GM23338 (cell line): ENCODE data around the gene CES3. TPM values are rescaled to one million over a fixed set of nuclear protein-coding genes. Genes with fewer than 3 reads are reported as not detected.

Source experiments
- ATAC-seq: fragments of 200-7000 bp; cut with Tn5 transposase; 3 replicates; pipeline ENCODE4 v1.9.1; 2020
- DNase-seq: peaks from one replicate; pipeline ENCODE4 v3.0.0-alpha.2; 2015; ENCODE audit warnings: low spot score
- H2AFZ ChIP-seq: fragments of 200-600 bp; sonication (generic); 2 replicates; pipeline ENCODE4 v1.8.0; 2016; ENCODE audit warnings: antibody characterized with exemption, mild to moderate bottlenecking, moderate library complexity
- H3F3A ChIP-seq: fragments of 200-600 bp; sonication (generic); replicated peaks from 2 replicates; pipeline ENCODE4 v1.8.0; 2017; ENCODE audit warnings: antibody characterized with exemption, mixed run types, low read depth
- H3K27ac ChIP-seq: fragments of 200-600 bp; sonication (generic); 2 replicates; pipeline ENCODE4 v1.6.1; 2016; ENCODE audit warnings: low read depth
- H3K27me3 ChIP-seq: fragments of 200-600 bp; sonication (generic); 2 replicates; pipeline ENCODE4 v1.8.0; 2016; ENCODE audit warnings: mild to moderate bottlenecking, mixed run types, moderate library complexity; ENCODE audit not compliant: insufficient read depth
- H3K36me3 ChIP-seq: fragments of 200-600 bp; sonication (generic); 2 replicates; pipeline ENCODE4 v1.8.0; 2016; ENCODE audit warnings: mild to moderate bottlenecking; ENCODE audit not compliant: insufficient read depth
- H3K4me1 ChIP-seq: fragments of 200-600 bp; sonication (generic); 2 replicates; pipeline ENCODE4 v1.8.0; 2016; ENCODE audit warnings: mild to moderate bottlenecking, moderate library complexity; ENCODE audit not compliant: insufficient read depth
- H3K4me2 ChIP-seq: fragments of 200-600 bp; sonication (generic); 2 replicates; pipeline ENCODE4 v1.7.1; 2017; ENCODE audit warnings: mixed run types
- H3K4me3 ChIP-seq: fragments of 200-600 bp; sonication (generic); 2 replicates; pipeline ENCODE4 v1.6.1; 2016; ENCODE audit warnings: mixed run types
- H3K79me2 ChIP-seq: fragments of 200-600 bp; sonication (generic); replicated peaks from 2 replicates; pipeline ENCODE4 v1.8.0; 2017; ENCODE audit warnings: mild to moderate bottlenecking; ENCODE audit not compliant: insufficient read depth
- H3K9me2 ChIP-seq: fragments of 200-600 bp; sonication (generic); 2 replicates; pipeline ENCODE4 v1.8.0; 2017; ENCODE audit not compliant: insufficient read depth
- H4K20me1 ChIP-seq: fragments of 200-600 bp; sonication (generic); replicated peaks from 2 replicates; pipeline ENCODE4 v1.8.0; 2017; ENCODE audit warnings: mild to moderate bottlenecking; ENCODE audit not compliant: insufficient read depth
- H3K27ac Mint-ChIP-seq: 2 replicates; pipeline ENCODE4 v1.8.0; 2020; ENCODE audit warnings: inconsistent platforms, mild to moderate bottlenecking, moderate library complexity, mixed read lengths
- H3K27me3 Mint-ChIP-seq: 3 replicates; pipeline ENCODE4 v1.8.0; 2022; ENCODE audit warnings: low read depth, mild to moderate bottlenecking, moderate library complexity, mixed read lengths, inconsistent platforms; ENCODE audit not compliant: insufficient read depth, poor library complexity
- H3K36me3 Mint-ChIP-seq: 3 replicates; pipeline ENCODE4 v1.8.0; 2021; ENCODE audit warnings: low read depth, mild to moderate bottlenecking, inconsistent platforms, moderate library complexity, mixed read lengths
- H3K4me1 Mint-ChIP-seq: 3 replicates; pipeline ENCODE4 v1.8.0; 2020; ENCODE audit warnings: mild to moderate bottlenecking, inconsistent platforms, mixed read lengths
- H3K4me3 Mint-ChIP-seq: 3 replicates; pipeline ENCODE4 v1.8.0; 2021; ENCODE audit warnings: moderate library complexity, mild to moderate bottlenecking, inconsistent platforms, mixed read lengths
- H3K9me3 Mint-ChIP-seq: 3 replicates; pipeline ENCODE4 v1.8.0; 2020; ENCODE audit warnings: moderate library complexity, mild to moderate bottlenecking, inconsistent platforms, mixed read lengths
- CREB1 ChIP-seq: fragments of 250-450 bp; sonication (Bioruptor Pico); IDR thresholded peaks from 2 replicates; pipeline ENCODE4 v1.5.0; 2020; ENCODE audit warnings: low read depth, mild to moderate bottlenecking, moderate library complexity
- EZH2 ChIP-seq: fragments of 200-600 bp; sonication (generic); IDR thresholded peaks from one replicate; pipeline ENCODE4 v1.8.0; 2017; ENCODE audit warnings: antibody characterized with exemption, mild to moderate bottlenecking, low read depth; ENCODE audit not compliant: unreplicated experiment
- EZH2phosphoT487 ChIP-seq: fragments of 200-600 bp; sonication (generic); IDR thresholded peaks from one replicate; pipeline ENCODE4 v1.8.1; 2018; ENCODE audit warnings: antibody characterized with exemption; ENCODE audit not compliant: unreplicated experiment
- JUNB ChIP-seq: IDR thresholded peaks from one replicate; pipeline ENCODE4 v1.6.1; 2016; ENCODE audit warnings: antibody characterized with exemption; ENCODE audit not compliant: unreplicated experiment
- NANOG ChIP-seq: IDR thresholded peaks from 2 replicates; pipeline ENCODE4 v1.6.1; 2016; ENCODE audit warnings: antibody characterized with exemption, borderline replicate concordance
- POLR2AphosphoS5 ChIP-seq: IDR thresholded peaks from 2 replicates; pipeline ENCODE4 v1.6.1; 2016; ENCODE audit warnings: antibody characterized with exemption, low read depth
- STAT1 ChIP-seq: IDR thresholded peaks from one replicate; pipeline ENCODE4 v1.6.1; 2016; ENCODE audit warnings: antibody characterized with exemption; ENCODE audit not compliant: unreplicated experiment
- ZNF114 ChIP-seq: fragments of 250-450 bp; sonication (Bioruptor Pico); IDR thresholded peaks from 2 replicates; pipeline ENCODE4 v1.5.0; 2020; ENCODE audit warnings: mild to moderate bottlenecking, moderate library complexity
- ZNF331 ChIP-seq: fragments of 250-450 bp; sonication (Bioruptor Pico); IDR thresholded peaks from 2 replicates; pipeline ENCODE4 v1.5.0; 2020; ENCODE audit warnings: low read depth, mild to moderate bottlenecking, moderate library complexity
- polyA plus RNA-seq: library from polyadenylated mRNA; unstranded; fragments of >200 nt; fragmentation: Nextera tagmentation; extraction: Ambion mirVana; gene quantifications from 2 replicates; pipeline ENCODE4 v1.2.1, GENCODE V29; 2016
- total RNA-seq: library from RNA; depleted of rRNA; stranded (reverse); fragments of >200 nt; shearing (Covaris generic); gene quantifications from 2 replicates; pipeline ENCODE4 v1.2.3, GENCODE V29; 2014
- TF ChIP-seq, protein P1 (sequence below): fragments of 250-450 bp; sonication (Bioruptor Pico); IDR thresholded peaks from 2 replicates; pipeline ENCODE4 v1.5.0; 2020; ENCODE audit warnings: mild to moderate bottlenecking, moderate library complexity
- TF ChIP-seq, protein P2 (sequence below), 2 experiments: fragments of 200-600 bp in 1 of 2; sonication (generic) in 1 of 2; conservative IDR thresholded peaks; 2 replicates each; pipeline versions ENCODE4 v1.5.1 to v1.6.1; 2016 to 2017; ENCODE audit warnings: antibody characterized with exemption in 2 of 2, low read depth in 2 of 2, mild to moderate bottlenecking in 2 of 2, moderate library complexity in 1 of 2
- TF ChIP-seq, protein P3 (sequence below): IDR thresholded peaks from one replicate; pipeline ENCODE4 v1.6.1; 2018; ENCODE audit warnings: antibody characterized with exemption; ENCODE audit not compliant: unreplicated experiment
- TF ChIP-seq, protein P4 (sequence below): IDR thresholded peaks from 2 replicates; pipeline ENCODE4 v1.6.1; 2016; ENCODE audit warnings: antibody characterized with exemption

CES3 gene
- total and polyA plus RNA-seq, 2 experiments from 2014 or later = 0.55 to 1.0 TPM

DNA sequence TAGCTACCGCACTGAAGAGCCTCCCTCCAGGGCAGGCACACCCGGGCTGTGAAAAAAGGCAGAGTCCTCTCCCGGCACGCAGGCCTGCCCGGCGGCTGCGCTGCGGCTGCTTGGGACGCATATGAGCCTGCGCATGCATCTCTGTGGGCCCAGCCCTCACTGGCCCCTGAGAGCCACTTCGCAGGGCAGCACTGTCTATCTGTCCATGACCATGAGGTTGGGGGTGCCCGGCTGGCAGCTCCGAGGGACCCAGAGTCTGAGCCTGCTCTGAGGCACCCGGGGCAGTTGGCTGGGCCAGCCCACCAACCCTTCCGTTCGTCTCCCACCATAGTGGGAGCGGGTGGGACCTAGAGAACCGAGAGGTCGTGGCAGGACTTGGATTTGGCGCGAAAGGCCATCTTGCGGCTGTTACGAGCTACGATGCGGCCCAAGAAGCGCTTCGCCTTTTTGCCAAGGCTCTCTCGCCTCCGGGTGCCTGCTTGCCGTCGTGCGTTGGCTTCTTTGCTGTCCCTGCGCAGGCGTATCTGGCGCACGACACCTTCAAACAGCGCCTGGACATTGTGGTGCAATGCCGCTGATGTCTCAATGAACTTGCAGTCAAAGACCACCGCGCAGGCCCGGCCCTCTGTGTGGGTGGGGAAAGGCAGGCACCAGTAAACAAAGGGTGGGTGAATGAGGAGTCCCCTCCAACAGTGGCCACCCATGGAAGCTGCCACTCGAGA, 39.2 kb upstream of the CES3 start:
- no peaks in the 10 kb centered on the region for H3K79me2 ChIP-seq
- Mint-ChIP-seq H3K4me3 (no peak overlapping the region), H3K9me3 (no peaks in the 10 kb centered on the region; the same call in 2 of the 3 replicates), H3K27ac (no peak overlapping the region), H3K27me3 (peaks cover 36% of the 10 kb centered on the region), H3K36me3 (no peaks in the 10 kb centered on the region), H3K4me1 (peaks cover under 1% of the 10 kb centered on the region; the same call in 1 of the 3 replicates)
- no peak for TF ChIP-seq EZH2
- TF ChIP-seq, protein P1, sequence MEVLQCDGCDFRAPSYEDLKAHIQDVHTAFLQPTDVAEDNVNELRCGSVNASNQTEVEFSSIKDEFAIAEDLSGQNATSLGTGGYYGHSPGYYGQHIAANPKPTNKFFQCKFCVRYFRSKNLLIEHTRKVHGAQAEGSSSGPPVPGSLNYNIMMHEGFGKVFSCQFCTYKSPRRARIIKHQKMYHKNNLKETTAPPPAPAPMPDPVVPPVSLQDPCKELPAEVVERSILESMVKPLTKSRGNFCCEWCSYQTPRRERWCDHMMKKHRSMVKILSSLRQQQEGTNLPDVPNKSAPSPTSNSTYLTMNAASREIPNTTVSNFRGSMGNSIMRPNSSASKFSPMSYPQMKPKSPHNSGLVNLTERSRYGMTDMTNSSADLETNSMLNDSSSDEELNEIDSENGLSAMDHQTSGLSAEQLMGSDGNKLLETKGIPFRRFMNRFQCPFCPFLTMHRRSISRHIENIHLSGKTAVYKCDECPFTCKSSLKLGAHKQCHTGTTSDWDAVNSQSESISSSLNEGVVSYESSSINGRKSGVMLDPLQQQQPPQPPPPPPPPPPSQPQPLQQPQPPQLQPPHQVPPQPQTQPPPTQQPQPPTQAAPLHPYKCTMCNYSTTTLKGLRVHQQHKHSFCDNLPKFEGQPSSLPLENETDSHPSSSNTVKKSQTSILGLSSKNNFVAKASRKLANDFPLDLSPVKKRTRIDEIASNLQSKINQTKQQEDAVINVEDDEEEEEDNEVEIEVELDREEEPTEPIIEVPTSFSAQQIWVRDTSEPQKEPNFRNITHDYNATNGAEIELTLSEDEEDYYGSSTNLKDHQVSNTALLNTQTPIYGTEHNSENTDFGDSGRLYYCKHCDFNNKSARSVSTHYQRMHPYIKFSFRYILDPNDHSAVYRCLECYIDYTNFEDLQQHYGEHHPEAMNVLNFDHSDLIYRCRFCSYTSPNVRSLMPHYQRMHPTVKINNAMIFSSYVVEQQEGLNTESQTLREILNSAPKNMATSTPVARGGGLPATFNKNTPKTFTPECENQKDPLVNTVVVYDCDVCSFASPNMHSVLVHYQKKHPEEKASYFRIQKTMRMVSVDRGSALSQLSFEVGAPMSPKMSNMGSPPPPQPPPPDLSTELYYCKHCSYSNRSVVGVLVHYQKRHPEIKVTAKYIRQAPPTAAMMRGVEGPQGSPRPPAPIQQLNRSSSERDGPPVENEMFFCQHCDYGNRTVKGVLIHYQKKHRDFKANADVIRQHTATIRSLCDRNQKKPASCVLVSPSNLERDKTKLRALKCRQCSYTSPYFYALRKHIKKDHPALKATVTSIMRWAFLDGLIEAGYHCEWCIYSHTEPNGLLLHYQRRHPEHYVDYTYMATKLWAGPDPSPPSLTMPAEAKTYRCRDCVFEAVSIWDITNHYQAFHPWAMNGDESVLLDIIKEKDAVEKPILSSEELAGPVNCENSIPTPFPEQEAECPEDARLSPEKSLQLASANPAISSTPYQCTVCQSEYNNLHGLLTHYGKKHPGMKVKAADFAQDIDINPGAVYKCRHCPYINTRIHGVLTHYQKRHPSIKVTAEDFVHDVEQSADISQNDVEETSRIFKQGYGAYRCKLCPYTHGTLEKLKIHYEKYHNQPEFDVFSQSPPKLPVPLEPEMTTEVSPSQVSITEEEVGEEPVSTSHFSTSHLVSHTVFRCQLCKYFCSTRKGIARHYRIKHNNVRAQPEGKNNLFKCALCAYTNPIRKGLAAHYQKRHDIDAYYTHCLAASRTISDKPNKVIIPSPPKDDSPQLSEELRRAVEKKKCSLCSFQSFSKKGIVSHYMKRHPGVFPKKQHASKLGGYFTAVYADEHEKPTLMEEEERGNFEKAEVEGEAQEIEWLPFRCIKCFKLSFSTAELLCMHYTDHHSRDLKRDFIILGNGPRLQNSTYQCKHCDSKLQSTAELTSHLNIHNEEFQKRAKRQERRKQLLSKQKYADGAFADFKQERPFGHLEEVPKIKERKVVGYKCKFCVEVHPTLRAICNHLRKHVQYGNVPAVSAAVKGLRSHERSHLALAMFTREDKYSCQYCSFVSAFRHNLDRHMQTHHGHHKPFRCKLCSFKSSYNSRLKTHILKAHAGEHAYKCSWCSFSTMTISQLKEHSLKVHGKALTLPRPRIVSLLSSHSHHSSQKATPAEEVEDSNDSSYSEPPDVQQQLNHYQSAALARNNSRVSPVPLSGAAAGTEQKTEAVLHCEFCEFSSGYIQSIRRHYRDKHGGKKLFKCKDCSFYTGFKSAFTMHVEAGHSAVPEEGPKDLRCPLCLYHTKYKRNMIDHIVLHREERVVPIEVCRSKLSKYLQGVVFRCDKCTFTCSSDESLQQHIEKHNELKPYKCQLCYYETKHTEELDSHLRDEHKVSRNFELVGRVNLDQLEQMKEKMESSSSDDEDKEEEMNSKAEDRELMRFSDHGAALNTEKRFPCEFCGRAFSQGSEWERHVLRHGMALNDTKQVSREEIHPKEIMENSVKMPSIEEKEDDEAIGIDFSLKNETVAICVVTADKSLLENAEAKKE (CRISPR knock-in tag) = no peak
- no peak for TF ChIP-seq CREB1 (CRISPR knock-in tag)
- no peak for TF ChIP-seq NANOG
- TF ChIP-seq EZH2phosphoT487 = no peak
- TF ChIP-seq, protein P2, sequence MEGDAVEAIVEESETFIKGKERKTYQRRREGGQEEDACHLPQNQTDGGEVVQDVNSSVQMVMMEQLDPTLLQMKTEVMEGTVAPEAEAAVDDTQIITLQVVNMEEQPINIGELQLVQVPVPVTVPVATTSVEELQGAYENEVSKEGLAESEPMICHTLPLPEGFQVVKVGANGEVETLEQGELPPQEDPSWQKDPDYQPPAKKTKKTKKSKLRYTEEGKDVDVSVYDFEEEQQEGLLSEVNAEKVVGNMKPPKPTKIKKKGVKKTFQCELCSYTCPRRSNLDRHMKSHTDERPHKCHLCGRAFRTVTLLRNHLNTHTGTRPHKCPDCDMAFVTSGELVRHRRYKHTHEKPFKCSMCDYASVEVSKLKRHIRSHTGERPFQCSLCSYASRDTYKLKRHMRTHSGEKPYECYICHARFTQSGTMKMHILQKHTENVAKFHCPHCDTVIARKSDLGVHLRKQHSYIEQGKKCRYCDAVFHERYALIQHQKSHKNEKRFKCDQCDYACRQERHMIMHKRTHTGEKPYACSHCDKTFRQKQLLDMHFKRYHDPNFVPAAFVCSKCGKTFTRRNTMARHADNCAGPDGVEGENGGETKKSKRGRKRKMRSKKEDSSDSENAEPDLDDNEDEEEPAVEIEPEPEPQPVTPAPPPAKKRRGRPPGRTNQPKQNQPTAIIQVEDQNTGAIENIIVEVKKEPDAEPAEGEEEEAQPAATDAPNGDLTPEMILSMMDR (conservative IDR thresholded peaks at IDR 0.05; ENCODE audit: low read depth in 2 of 2) = no peak
- no peak for TF ChIP-seq JUNB
- TF ChIP-seq POLR2AphosphoS5 = no peak
- TF ChIP-seq ZNF331 (CRISPR knock-in tag) = no peak
- no peak for TF ChIP-seq ZNF114 (CRISPR knock-in tag)
- no peak for TF ChIP-seq STAT1
- TF ChIP-seq, protein P3, sequence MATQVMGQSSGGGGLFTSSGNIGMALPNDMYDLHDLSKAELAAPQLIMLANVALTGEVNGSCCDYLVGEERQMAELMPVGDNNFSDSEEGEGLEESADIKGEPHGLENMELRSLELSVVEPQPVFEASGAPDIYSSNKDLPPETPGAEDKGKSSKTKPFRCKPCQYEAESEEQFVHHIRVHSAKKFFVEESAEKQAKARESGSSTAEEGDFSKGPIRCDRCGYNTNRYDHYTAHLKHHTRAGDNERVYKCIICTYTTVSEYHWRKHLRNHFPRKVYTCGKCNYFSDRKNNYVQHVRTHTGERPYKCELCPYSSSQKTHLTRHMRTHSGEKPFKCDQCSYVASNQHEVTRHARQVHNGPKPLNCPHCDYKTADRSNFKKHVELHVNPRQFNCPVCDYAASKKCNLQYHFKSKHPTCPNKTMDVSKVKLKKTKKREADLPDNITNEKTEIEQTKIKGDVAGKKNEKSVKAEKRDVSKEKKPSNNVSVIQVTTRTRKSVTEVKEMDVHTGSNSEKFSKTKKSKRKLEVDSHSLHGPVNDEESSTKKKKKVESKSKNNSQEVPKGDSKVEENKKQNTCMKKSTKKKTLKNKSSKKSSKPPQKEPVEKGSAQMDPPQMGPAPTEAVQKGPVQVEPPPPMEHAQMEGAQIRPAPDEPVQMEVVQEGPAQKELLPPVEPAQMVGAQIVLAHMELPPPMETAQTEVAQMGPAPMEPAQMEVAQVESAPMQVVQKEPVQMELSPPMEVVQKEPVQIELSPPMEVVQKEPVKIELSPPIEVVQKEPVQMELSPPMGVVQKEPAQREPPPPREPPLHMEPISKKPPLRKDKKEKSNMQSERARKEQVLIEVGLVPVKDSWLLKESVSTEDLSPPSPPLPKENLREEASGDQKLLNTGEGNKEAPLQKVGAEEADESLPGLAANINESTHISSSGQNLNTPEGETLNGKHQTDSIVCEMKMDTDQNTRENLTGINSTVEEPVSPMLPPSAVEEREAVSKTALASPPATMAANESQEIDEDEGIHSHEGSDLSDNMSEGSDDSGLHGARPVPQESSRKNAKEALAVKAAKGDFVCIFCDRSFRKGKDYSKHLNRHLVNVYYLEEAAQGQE = no peak
- TF ChIP-seq, protein P4, sequence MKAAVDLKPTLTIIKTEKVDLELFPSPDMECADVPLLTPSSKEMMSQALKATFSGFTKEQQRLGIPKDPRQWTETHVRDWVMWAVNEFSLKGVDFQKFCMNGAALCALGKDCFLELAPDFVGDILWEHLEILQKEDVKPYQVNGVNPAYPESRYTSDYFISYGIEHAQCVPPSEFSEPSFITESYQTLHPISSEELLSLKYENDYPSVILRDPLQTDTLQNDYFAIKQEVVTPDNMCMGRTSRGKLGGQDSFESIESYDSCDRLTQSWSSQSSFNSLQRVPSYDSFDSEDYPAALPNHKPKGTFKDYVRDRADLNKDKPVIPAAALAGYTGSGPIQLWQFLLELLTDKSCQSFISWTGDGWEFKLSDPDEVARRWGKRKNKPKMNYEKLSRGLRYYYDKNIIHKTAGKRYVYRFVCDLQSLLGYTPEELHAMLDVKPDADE = no peak
- ATAC-seq (no peak), DNase-seq (peak; percentile 16)
- H3F3A ChIP-seq = no peaks in the 10 kb centered on the region
- no peaks in the 10 kb centered on the region for H3K9me2 ChIP-seq
- no peaks in the 10 kb centered on the region for H3K4me1 ChIP-seq
- no peaks in the 10 kb centered on the region for H3K36me3 ChIP-seq
- no peak overlapping the region for H3K4me3 ChIP-seq
- H3K4me2 ChIP-seq = no peak overlapping the region
- peaks cover 40% of the 10 kb centered on the region for H3K27me3 ChIP-seq
- H2AFZ ChIP-seq = peak overlapping the region; percentile 63
- H4K20me1 ChIP-seq = no peaks in the 10 kb centered on the region
- H3K27ac ChIP-seq = no peak overlapping the region
